ENCODE data around the gene NRARP. TPM values are rescaled to one million over a fixed set of nuclear protein-coding genes. Genes with fewer than 3 reads are reported as not detected.
A peak's percentile ranks its signal among the peaks of the same experiment; 100 is the strongest.

Gene NRARP
- total and polyA plus RNA-seq, 2 of the 13 experiments (the other 11 are each of a cell fraction or from before 2014, with no cell fraction given), result 0.22 to 0.46 TPM

DNA sequence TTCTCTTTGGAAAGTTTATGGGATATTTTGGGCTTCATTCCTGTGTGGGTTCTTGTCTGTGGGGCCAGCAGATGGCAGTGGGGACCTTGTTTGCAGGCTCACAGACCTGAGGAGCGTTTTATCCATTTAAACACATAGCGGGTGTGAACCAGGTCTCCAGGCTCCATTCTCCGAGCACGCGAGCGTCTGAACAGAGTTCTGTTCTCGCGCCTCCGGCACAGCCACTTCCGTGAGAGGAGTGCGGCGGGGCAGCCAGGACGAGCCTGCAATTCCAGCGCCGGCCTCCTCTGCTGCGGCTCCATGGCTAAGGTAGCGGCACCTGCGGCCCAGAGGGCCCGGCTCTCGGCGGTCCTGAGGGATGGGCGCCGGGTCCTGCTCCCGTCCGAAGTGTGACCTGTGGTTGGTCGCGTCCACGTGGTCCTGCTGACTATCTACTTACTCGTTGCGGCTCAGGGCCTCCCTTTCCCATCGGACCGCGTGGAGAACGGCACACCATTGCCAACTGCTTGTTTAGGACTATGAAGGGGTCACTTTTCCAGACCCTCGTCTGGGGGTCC lies 7.3 kb downstream of the NRARP start (continued):
- TF ChIP-seq KDM5A (IDR thresholded peaks at IDR 0.05; ENCODE audit: borderline replicate concordance, low read length) (no peak), ZMYM4 (CRISPR knock-in tag; IDR thresholded peaks at IDR 0.05) (no peak), HNF4G (IDR thresholded peaks at IDR 0.05; ENCODE audit: borderline replicate concordance, low read depth, low read length) (no peak), HNF4G (CRISPR knock-in tag; IDR thresholded peaks at IDR 0.05; ENCODE audit: borderline replicate concordance, low read depth) (no peak), FOXA1 (IDR thresholded peaks at IDR 0.05) (no peak), FOXA1 (CRISPR knock-in tag; IDR thresholded peaks at IDR 0.05) (no peak), ZNF235 (CRISPR knock-in tag; IDR thresholded peaks at IDR 0.05; ENCODE audit: borderline replicate concordance) (no peak), CBX5 (CRISPR knock-in tag; IDR thresholded peaks at IDR 0.05; ENCODE audit: borderline replicate concordance) (no peak), ZNF343 (CRISPR knock-in tag; IDR thresholded peaks at IDR 0.05) (peak; percentile 55; the same call in 1 of the 2 replicates), ONECUT2 (CRISPR knock-in tag; IDR thresholded peaks at IDR 0.05) (no peak), ZFP36L1 (CRISPR knock-in tag; IDR thresholded peaks at IDR 0.05) (no peak), RELA (CRISPR knock-in tag; IDR thresholded peaks at IDR 0.05) (no peak), KMT2B (CRISPR knock-in tag; IDR thresholded peaks at IDR 0.05) (no peak), ZNF619 (CRISPR knock-in tag; IDR thresholded peaks at IDR 0.05) (no peak), ZNF720 (CRISPR knock-in tag; IDR thresholded peaks at IDR 0.05) (no peak), ZEB1 (IDR thresholded peaks at IDR 0.05; ENCODE audit: insufficient replicate concordance, low read depth) (no peak), JUNB (CRISPR knock-in tag; IDR thresholded peaks at IDR 0.05; ENCODE audit: borderline replicate concordance) (no peak), SKI (IDR thresholded peaks at IDR 0.05; ENCODE audit: partially characterized antibody) (no peak), ZNF766 (CRISPR knock-in tag; IDR thresholded peaks at IDR 0.05; ENCODE audit: borderline replicate concordance) (no peak), ZNF879 (CRISPR knock-in tag; IDR thresholded peaks at IDR 0.05) (no peak)
- TF ChIP-seq, protein P1, sequence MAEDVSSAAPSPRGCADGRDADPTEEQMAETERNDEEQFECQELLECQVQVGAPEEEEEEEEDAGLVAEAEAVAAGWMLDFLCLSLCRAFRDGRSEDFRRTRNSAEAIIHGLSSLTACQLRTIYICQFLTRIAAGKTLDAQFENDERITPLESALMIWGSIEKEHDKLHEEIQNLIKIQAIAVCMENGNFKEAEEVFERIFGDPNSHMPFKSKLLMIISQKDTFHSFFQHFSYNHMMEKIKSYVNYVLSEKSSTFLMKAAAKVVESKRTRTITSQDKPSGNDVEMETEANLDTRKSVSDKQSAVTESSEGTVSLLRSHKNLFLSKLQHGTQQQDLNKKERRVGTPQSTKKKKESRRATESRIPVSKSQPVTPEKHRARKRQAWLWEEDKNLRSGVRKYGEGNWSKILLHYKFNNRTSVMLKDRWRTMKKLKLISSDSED (CRISPR knock-in tag; IDR thresholded peaks at IDR 0.05), result no peak
- TF ChIP-seq, protein P2, sequence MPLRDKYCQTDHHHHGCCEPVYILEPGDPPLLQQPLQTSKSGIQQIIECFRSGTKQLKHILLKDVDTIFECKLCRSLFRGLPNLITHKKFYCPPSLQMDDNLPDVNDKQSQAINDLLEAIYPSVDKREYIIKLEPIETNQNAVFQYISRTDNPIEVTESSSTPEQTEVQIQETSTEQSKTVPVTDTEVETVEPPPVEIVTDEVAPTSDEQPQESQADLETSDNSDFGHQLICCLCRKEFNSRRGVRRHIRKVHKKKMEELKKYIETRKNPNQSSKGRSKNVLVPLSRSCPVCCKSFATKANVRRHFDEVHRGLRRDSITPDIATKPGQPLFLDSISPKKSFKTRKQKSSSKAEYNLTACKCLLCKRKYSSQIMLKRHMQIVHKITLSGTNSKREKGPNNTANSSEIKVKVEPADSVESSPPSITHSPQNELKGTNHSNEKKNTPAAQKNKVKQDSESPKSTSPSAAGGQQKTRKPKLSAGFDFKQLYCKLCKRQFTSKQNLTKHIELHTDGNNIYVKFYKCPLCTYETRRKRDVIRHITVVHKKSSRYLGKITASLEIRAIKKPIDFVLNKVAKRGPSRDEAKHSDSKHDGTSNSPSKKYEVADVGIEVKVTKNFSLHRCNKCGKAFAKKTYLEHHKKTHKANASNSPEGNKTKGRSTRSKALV (CRISPR knock-in tag; IDR thresholded peaks at IDR 0.05), result no peak
- TF ChIP-seq, protein P3, sequence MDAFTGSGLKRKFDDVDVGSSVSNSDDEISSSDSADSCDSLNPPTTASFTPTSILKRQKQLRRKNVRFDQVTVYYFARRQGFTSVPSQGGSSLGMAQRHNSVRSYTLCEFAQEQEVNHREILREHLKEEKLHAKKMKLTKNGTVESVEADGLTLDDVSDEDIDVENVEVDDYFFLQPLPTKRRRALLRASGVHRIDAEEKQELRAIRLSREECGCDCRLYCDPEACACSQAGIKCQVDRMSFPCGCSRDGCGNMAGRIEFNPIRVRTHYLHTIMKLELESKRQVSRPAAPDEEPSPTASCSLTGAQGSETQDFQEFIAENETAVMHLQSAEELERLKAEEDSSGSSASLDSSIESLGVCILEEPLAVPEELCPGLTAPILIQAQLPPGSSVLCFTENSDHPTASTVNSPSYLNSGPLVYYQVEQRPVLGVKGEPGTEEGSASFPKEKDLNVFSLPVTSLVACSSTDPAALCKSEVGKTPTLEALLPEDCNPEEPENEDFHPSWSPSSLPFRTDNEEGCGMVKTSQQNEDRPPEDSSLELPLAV (CRISPR knock-in tag; conservative IDR thresholded peaks at IDR 0.05; ENCODE audit: low read depth), result no peak
- TF ChIP-seq, protein P4, sequence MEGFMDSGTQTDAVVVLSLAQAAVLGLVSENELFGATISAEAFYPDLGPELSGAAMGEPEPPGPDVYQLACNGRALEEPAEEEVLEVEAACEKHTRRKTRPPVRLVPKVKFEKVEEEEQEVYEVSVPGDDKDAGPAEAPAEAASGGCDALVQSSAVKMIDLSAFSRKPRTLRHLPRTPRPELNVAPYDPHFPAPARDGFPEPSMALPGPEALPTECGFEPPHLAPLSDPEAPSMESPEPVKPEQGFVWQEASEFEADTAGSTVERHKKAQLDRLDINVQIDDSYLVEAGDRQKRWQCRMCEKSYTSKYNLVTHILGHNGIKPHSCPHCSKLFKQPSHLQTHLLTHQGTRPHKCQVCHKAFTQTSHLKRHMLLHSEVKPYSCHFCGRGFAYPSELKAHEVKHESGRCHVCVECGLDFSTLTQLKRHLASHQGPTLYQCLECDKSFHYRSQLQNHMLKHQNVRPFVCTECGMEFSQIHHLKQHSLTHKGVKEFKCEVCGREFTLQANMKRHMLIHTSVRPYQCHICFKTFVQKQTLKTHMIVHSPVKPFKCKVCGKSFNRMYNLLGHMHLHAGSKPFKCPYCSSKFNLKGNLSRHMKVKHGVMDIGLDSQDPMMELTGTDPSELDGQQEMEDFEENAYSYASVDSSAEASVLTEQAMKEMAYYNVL (CRISPR knock-in tag; IDR thresholded peaks at IDR 0.05; ENCODE audit: borderline replicate concordance), result no peak
